GM19023 (cell line): ENCODE measurements around the gene SIN3B.
A peak's percentile ranks its signal among the peaks of the same experiment; 100 is the strongest.

Source experiments
- ATAC-seq: cut with Tn5 transposase; IDR thresholded peaks from one replicate; pipeline ENCODE4 v1.9.1; 2021; ENCODE audit warnings: mild to moderate bottlenecking, moderate library complexity; ENCODE audit not compliant: unreplicated experiment

The SIN3B gene

GRCh38 chr19:16889366-16889882, 60.2 kb downstream of the SIN3B start:
- no peak for ATAC-seq

GRCh38 chr19:16889883-16890460, 60.8 kb downstream of the SIN3B start:
- ATAC-seq = no peak

- no peak for ATAC-seq
Measured at GRCh38 chr19:16890461-16891184, 61.4 kb downstream of the SIN3B start.

- ATAC-seq = no peak
Measured at GRCh38 chr19:16891696-16892382, 62.6 kb downstream of the SIN3B start.

- ATAC-seq = no peak
Measured at GRCh38 chr19:16892436-16892835, 63.2 kb downstream of the SIN3B start.

GRCh38 chr19:16892868-16893685, 63.9 kb downstream of the SIN3B start:
- ATAC-seq = no peak

- no peak for ATAC-seq
Measured at GRCh38 chr19:16893686-16893989, 64.4 kb downstream of the SIN3B start.

- no peak for ATAC-seq
Measured at GRCh38 chr19:16894080-16894479, 64.9 kb downstream of the SIN3B start.

- no peak for ATAC-seq
Measured at GRCh38 chr19:16895467-16896145, 66.4 kb downstream of the SIN3B start.

GRCh38 chr19:16896146-16897028, 67.2 kb downstream of the SIN3B start:
- ATAC-seq = no peak

GRCh38 chr19:16897029-16897855, 68.0 kb downstream of the SIN3B start:
- peak; percentile 42 for ATAC-seq

- no peak for ATAC-seq
Measured at GRCh38 chr19:16897856-16898161, 68.6 kb downstream of the SIN3B start.

GRCh38 chr19:16898361-16899015, 69.3 kb downstream of the SIN3B start:
- ATAC-seq = no peak

- no peak for ATAC-seq
Measured at GRCh38 chr19:16899566-16900075, 70.4 kb downstream of the SIN3B start.

GRCh38 chr19:16901491-16902175, 72.4 kb downstream of the SIN3B start:
- ATAC-seq = no peak

- ATAC-seq = no peak
Measured at GRCh38 chr19:16902545-16902944, 73.3 kb downstream of the SIN3B start.

GRCh38 chr19:16903347-16903746, 74.1 kb downstream of the SIN3B start:
- ATAC-seq = no peak

GRCh38 chr19:16904599-16904998, 75.4 kb downstream of the SIN3B start:
- no peak for ATAC-seq
